HepG2 (cell line): ENCODE data around the gene CCDC191. TPM values are rescaled to one million over a fixed set of nuclear protein-coding genes. Genes with fewer than 3 reads are reported as not detected.

Experiments
- ATAC-seq: fragments of 200-7000 bp; cut with Tn5 transposase; 3 replicates; pipeline ENCODE4 v1.9.1; 2020; ENCODE audit warnings: mild to moderate bottlenecking, moderate library complexity
- BruUV-seq: library from RNA; stranded (reverse); fragments of 400-500 nt; replicated peaks from 2 replicates; lab custom pipeline; 2021; lab: Mats Ljungman, UMichigan
- CTCF ChIA-PET: fragments of 300-600 bp; formaldehyde crosslinking; extraction: SDS; loops from one replicate; lab custom pipeline; 2021; ENCODE audit warnings: low total read pairs, inconsistent platforms, low intra/inter-chr PET ratio; lab: Yijun Ruan, JAX
- POLR2A ChIA-PET: fragments of 350-600 bp; sonication (Branson Sonifier 250); formaldehyde crosslinking; loops from one replicate; lab custom pipeline; 2020; ENCODE audit warnings: antibody characterized with exemption, inconsistent platforms; lab: Yijun Ruan, JAX
- DNase-seq: peaks from one replicate; pipeline ENCODE4 v3.0.0-alpha.2; 2015; ENCODE audit warnings: low spot score
- FAIRE-seq: peaks from 3 replicates; lab custom pipeline; 2011; peaks lifted over from hg19 to GRCh38; lab: Jason Lieb, UNC
- H2AFZ ChIP-seq: one replicate; pipeline ENCODE4 v1.6.1; 2011; ENCODE audit warnings: low read length, inconsistent platforms
- H3K27ac ChIP-seq: fragments of 300-600 bp; 3 replicates; pipeline ENCODE4 v1.8.0; 2011; ENCODE audit warnings: mixed run types, mild to moderate bottlenecking, mixed read lengths, low read length, inconsistent platforms; ENCODE audit not compliant: insufficient read depth; ENCODE audit errors: extremely low read length
- H3K27me3 ChIP-seq, 2 experiments: fragments of 200-600 bp in 1 of 2; 2 replicates in 1 of 2; 3 replicates in 1 of 2; pipeline versions ENCODE4 v1.6.0 to v1.8.0; 2011; ENCODE audit warnings: low read length in 2 of 2, mild to moderate bottlenecking in 2 of 2, moderate library complexity in 2 of 2, inconsistent platforms in 1 of 2; ENCODE audit not compliant: insufficient read depth in 2 of 2, control insufficient read depth in 1 of 2
- H3K36me3 ChIP-seq, 2 experiments: fragments of 200-600 bp in 1 of 2; replicated peaks in 1 of 2; 2 replicates in 1 of 2; 3 replicates in 1 of 2; pipeline versions ENCODE4 v1.5.1 to v1.8.0; 2011; ENCODE audit warnings: low read length in 2 of 2, inconsistent platforms in 1 of 2; ENCODE audit not compliant: insufficient read depth in 2 of 2, control insufficient read depth in 1 of 2
- H3K4me1 ChIP-seq: 2 replicates; pipeline ENCODE4 v1.5.1; 2012; ENCODE audit warnings: low read length, inconsistent platforms; ENCODE audit not compliant: insufficient read depth
- H3K4me2 ChIP-seq: 2 replicates; pipeline ENCODE4 v1.6.0; 2011; ENCODE audit warnings: low read depth, low read length, inconsistent platforms
- H3K4me3 ChIP-seq, 3 experiments: fragments of 200-600 bp in 1 of 3; sonication (generic), shearing (Covaris generic) in 1 of 3; replicated peaks in 1 of 3; 2 replicates each; pipeline ENCODE4 v1.5.1; 2011 to 2016; ENCODE audit warnings: low read length in 3 of 3, inconsistent platforms in 2 of 3, low read depth in 2 of 3, mild to moderate bottlenecking in 2 of 3, control low read depth in 1 of 3, mixed read lengths in 1 of 3; ENCODE audit not compliant: insufficient read depth in 1 of 3
- H3K79me2 ChIP-seq: one replicate; pipeline ENCODE4 v1.6.1; 2011; ENCODE audit warnings: low read length, inconsistent platforms; ENCODE audit not compliant: insufficient read depth
- H3K9ac ChIP-seq: 2 replicates; pipeline ENCODE4 v1.6.0; 2011; ENCODE audit warnings: mild to moderate bottlenecking, low read depth, low read length, inconsistent platforms; ENCODE audit not compliant: insufficient read depth
- H3K9me3 ChIP-seq: 2 replicates; pipeline ENCODE4 v1.5.1; 2012; ENCODE audit warnings: mild to moderate bottlenecking, low read length
- H4K20me1 ChIP-seq: 2 replicates; pipeline ENCODE4 v1.6.0; 2011; ENCODE audit warnings: inconsistent platforms, mild to moderate bottlenecking, low read length, moderate library complexity; ENCODE audit not compliant: insufficient read depth
- IKZF4 ChIP-seq: sonication (generic); formaldehyde crosslinking; IDR thresholded peaks from 2 replicates; pipeline ENCODE4 v1.5.1; 2020; ENCODE audit warnings: borderline replicate concordance, mild to moderate bottlenecking, low read depth, missing genetic modification reagents; ENCODE audit errors: not compliant biosample characterization
- PHB2 ChIP-seq: fragments of 450-650 bp; IDR thresholded peaks from 2 replicates; pipeline ENCODE4 v1.6.1; 2018; ENCODE audit not compliant: partially characterized antibody
- POLR2A ChIP-seq, 2 experiments: IDR thresholded peaks; 2 replicates each; pipeline ENCODE4 v1.6.1; 2011; ENCODE audit warnings: low read depth in 2 of 2, low read length in 2 of 2, mild to moderate bottlenecking in 1 of 2, moderate library complexity in 1 of 2; ENCODE audit not compliant: insufficient read depth in 1 of 2
- PTBP1 ChIP-seq: fragments of 200-400 bp; formaldehyde crosslinking; IDR thresholded peaks from 2 replicates; pipeline ENCODE4 v1.6.1; 2018; ENCODE audit warnings: low read length, low read depth; ENCODE audit not compliant: poor library complexity, severe bottlenecking
- SOX5 ChIP-seq: IDR thresholded peaks from 2 replicates; pipeline ENCODE4 v1.6.1; 2016; ENCODE audit warnings: borderline replicate concordance
- ZNF383 ChIP-seq: sonication (generic); formaldehyde crosslinking; IDR thresholded peaks from 2 replicates; pipeline ENCODE4 v1.4.0; 2020; ENCODE audit warnings: missing genetic modification reagents, mild to moderate bottlenecking, borderline replicate concordance
- ZNF704 ChIP-seq: sonication (generic); formaldehyde crosslinking; IDR thresholded peaks from 2 replicates; pipeline ENCODE4 v1.8.1; 2023; ENCODE audit warnings: mild to moderate bottlenecking, inconsistent platforms, moderate library complexity, missing genetic modification reagents, borderline replicate concordance
- ZNF766 ChIP-seq: sonication (generic); formaldehyde crosslinking; IDR thresholded peaks from 2 replicates; pipeline ENCODE4 v1.5.0; 2020; ENCODE audit warnings: missing genetic modification reagents, borderline replicate concordance
- ZNF770 ChIP-seq: sonication (generic); formaldehyde crosslinking; IDR thresholded peaks from 2 replicates; pipeline ENCODE4 v1.5.0; 2020; ENCODE audit warnings: mild to moderate bottlenecking, missing genetic modification reagents
- WGBS: methylation state at CpG from one replicate; pipeline ENCODE4 v1.1.6; 2017; ENCODE audit warnings: low lambda C conversion rate; 5-methylcytosine and 5-hydroxymethylcytosine counted together
- in situ Hi-C: cut with HindIII; loops from 2 replicates; pipeline ENCODE4 v1.10.0; 2017; ENCODE audit warnings: low pct_unique_long_range_greater_than_20kb; ENCODE audit not compliant: extremely low pct_ligation_motif_present
- intact Hi-C: fragments of 100-400 bp; cut with micrococcal nuclease; formaldehyde crosslinking; loops from one replicate; pipeline ENCODE4 v1.10.0; 2022; ENCODE audit not compliant: unreplicated experiment
- polyA plus RNA-seq, 8 experiments: library from polyadenylated mRNA; depleted of rRNA in 3 of 8; stranded (reverse) in 7 of 8; unstranded in 1 of 8; fragments of >200 nt; fragmentation: Illumina TruSeq in 4 of 8; extraction: Trizol in 4 of 8; gene quantifications; 2 replicates each; pipeline versions ENCODE4 v1.2.1 to v1.2.3, GENCODE V29; 2011 to 2016; ENCODE audit warnings: low read depth in 4 of 8, missing spikeins in 1 of 8, mixed read lengths in 1 of 8; ENCODE audit not compliant: insufficient read depth in 1 of 8
- total RNA-seq, 5 experiments: library from RNA; depleted of rRNA; stranded (reverse); fragments of >200 nt; fragmentation: Illumina TruSeq; extraction: Trizol; gene quantifications; 2 replicates each; pipeline ENCODE4 v1.2.3, GENCODE V29; 2016; ENCODE audit warnings: low read depth in 1 of 5
- TF ChIP-seq, protein P1 (sequence below): sonication (generic); formaldehyde crosslinking; IDR thresholded peaks from 2 replicates; pipeline ENCODE4 v1.4.0; 2020; ENCODE audit warnings: low read depth, missing genetic modification reagents
- TF ChIP-seq, protein P2 (sequence below): sonication (generic); formaldehyde crosslinking; IDR thresholded peaks from 2 replicates; pipeline ENCODE4 v1.4.0; 2020; ENCODE audit warnings: missing genetic modification reagents

CCDC191 gene
- total and polyA plus RNA-seq, 2 of the 13 experiments (the other 11 are each of a cell fraction or from before 2014, with no cell fraction given): 0.91 to 1.4 TPM

DNA sequence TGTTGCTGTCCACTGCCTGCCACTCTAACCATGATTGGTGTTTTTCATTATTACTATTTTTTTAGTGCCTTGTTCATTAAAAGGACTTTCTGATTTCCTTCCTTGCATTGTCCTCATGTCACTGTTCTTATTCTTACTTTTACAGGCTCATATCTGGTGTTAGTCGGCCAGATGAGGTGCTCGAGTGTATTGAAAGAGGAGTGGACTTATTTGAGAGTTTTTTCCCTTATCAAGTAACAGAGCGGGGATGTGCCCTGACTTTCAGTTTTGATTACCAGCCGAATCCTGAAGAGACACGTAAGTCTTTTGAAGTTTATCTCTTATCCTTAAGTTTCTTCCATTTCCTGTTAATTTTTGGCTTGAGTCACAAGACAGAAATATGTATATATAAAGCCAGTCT is 23.4 kb upstream of the CCDC191 start:
- Histone ChIP-seq H4K20me1 (no peaks in the 10 kb centered on the region), H3K4me1 (peaks cover 24% of the 10 kb centered on the region), H3K9ac (no peak overlapping the region), H3K79me2 (no peaks in the 10 kb centered on the region), H3K36me3 (peaks cover 12 to 55% of the 10 kb centered on the region in 2 experiments), H3K27me3 (no peaks in the 10 kb centered on the region; a peak in 1 of 5 replicates), H2AFZ (no peak overlapping the region), H3K9me3 (no peaks in the 10 kb centered on the region), H3K4me3 (no peak overlapping the region), H3K27ac (peak overlapping the region; percentile 8), H3K4me2 (no peak overlapping the region)
- WGBS: 93% methylated on average over 5 of the region's 5 CpGs
- intact Hi-C loops (no loop called here), in situ Hi-C loops (no loop called here)
- POLR2A ChIA-PET: no interaction called here
- CTCF ChIA-PET: no interaction called here
- FAIRE-seq (no peak), DNase-seq (no peak), ATAC-seq (no peak)
- BruUV-seq: no TSS peak
- TF ChIP-seq POLR2A (IDR thresholded peaks at IDR 0.05; ENCODE audit: insufficient read depth in 1 of 2, low read depth in 2 of 2, low read length in 2 of 2) (no peak), ZNF766 (no peak), PTBP1 (no peak), ZNF770 (no peak), IKZF4 (CRISPR knock-in tag) (no peak), SOX5 (CRISPR knock-in tag) (no peak), ZNF383 (no peak), ZNF704 (CRISPR knock-in tag) (no peak), PHB2 (no peak)
- TF ChIP-seq, protein P1, sequence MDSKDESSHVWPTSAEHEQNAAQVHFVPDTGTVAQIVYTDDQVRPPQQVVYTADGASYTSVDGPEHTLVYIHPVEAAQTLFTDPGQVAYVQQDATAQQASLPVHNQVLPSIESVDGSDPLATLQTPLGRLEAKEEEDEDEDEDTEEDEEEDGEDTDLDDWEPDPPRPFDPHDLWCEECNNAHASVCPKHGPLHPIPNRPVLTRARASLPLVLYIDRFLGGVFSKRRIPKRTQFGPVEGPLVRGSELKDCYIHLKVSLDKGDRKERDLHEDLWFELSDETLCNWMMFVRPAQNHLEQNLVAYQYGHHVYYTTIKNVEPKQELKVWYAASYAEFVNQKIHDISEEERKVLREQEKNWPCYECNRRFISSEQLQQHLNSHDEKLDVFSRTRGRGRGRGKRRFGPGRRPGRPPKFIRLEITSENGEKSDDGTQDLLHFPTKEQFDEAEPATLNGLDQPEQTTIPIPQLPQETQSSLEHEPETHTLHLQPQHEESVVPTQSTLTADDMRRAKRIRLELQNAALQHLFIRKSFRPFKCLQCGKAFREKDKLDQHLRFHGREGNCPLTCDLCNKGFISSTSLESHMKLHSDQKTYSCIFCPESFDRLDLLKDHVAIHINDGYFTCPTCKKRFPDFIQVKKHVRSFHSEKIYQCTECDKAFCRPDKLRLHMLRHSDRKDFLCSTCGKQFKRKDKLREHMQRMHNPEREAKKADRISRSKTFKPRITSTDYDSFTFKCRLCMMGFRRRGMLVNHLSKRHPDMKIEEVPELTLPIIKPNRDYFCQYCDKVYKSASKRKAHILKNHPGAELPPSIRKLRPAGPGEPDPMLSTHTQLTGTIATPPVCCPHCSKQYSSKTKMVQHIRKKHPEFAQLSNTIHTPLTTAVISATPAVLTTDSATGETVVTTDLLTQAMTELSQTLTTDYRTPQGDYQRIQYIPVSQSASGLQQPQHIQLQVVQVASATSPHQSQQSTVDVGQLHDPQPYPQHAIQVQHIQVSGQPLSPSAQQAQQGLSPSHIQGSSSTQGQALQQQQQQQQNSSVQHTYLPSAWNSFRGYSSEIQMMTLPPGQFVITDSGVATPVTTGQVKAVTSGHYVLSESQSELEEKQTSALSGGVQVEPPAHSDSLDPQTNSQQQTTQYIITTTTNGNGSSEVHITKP (CRISPR knock-in tag): no peak
- TF ChIP-seq, protein P2, sequence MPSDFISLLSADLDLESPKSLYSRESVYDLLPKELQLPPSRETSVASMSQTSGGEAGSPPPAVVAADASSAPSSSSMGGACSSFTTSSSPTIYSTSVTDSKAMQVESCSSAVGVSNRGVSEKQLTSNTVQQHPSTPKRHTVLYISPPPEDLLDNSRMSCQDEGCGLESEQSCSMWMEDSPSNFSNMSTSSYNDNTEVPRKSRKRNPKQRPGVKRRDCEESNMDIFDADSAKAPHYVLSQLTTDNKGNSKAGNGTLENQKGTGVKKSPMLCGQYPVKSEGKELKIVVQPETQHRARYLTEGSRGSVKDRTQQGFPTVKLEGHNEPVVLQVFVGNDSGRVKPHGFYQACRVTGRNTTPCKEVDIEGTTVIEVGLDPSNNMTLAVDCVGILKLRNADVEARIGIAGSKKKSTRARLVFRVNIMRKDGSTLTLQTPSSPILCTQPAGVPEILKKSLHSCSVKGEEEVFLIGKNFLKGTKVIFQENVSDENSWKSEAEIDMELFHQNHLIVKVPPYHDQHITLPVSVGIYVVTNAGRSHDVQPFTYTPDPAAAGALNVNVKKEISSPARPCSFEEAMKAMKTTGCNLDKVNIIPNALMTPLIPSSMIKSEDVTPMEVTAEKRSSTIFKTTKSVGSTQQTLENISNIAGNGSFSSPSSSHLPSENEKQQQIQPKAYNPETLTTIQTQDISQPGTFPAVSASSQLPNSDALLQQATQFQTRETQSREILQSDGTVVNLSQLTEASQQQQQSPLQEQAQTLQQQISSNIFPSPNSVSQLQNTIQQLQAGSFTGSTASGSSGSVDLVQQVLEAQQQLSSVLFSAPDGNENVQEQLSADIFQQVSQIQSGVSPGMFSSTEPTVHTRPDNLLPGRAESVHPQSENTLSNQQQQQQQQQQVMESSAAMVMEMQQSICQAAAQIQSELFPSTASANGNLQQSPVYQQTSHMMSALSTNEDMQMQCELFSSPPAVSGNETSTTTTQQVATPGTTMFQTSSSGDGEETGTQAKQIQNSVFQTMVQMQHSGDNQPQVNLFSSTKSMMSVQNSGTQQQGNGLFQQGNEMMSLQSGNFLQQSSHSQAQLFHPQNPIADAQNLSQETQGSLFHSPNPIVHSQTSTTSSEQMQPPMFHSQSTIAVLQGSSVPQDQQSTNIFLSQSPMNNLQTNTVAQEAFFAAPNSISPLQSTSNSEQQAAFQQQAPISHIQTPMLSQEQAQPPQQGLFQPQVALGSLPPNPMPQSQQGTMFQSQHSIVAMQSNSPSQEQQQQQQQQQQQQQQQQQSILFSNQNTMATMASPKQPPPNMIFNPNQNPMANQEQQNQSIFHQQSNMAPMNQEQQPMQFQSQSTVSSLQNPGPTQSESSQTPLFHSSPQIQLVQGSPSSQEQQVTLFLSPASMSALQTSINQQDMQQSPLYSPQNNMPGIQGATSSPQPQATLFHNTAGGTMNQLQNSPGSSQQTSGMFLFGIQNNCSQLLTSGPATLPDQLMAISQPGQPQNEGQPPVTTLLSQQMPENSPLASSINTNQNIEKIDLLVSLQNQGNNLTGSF (CRISPR knock-in tag): no peak
